HTERT RPE-1 (cell line): ENCODE measurements around the gene NFE2L3.
"Not testable (repeated sequence)": the region's sequence is repeated elsewhere in the genome, so short reads cannot be mapped to it uniquely, and the experiment has no call there.

Source experiments
- in situ Hi-C: fragments of 300-500 bp; cut with MboI; formaldehyde crosslinking; loops from 4 replicates; pipeline ENCODE4 v1.14.3; 2020; ENCODE audit warnings: low sequenced_read_pairs

Gene NFE2L3

GRCh38 chr7:26151953-26152781 is at the start of gene NFE2L3:
Gene NFE2L3, plus strand, starts transcription at chr7:26152198. Its CDS starts 301 bp downstream, at chr7:26152499.
- in situ Hi-C loops: no loop called here

GRCh38 chr7:26103596-26103995 is 48.4 kb upstream of the NFE2L3 start:
- in situ Hi-C loops: no loop called here

GRCh38 chr7:26105236-26105635 is 46.8 kb upstream of the NFE2L3 start:
- in situ Hi-C loops: no loop called here

- in situ Hi-C loops: no loop called here
These were observed 46.1 kb upstream of the NFE2L3 start for GRCh38 chr7:26105931-26106330.

- in situ Hi-C loops: no loop called here
These were observed 39.7 kb upstream of the NFE2L3 start for GRCh38 chr7:26112203-26112740.

- in situ Hi-C loops: no loop called here
These were observed 36.3 kb upstream of the NFE2L3 start for GRCh38 chr7:26115650-26116049.

- in situ Hi-C loops: no loop called here
These were observed 34.7 kb upstream of the NFE2L3 start for GRCh38 chr7:26117142-26117807.

GRCh38 chr7:26117970-26118369 is 34.0 kb upstream of the NFE2L3 start:
- in situ Hi-C loops: no loop called here

- in situ Hi-C loops: no loop called here
These were observed 29.3 kb upstream of the NFE2L3 start for GRCh38 chr7:26122745-26123144.

- in situ Hi-C loops: not testable (repeated sequence)
These were observed 27.2 kb upstream of the NFE2L3 start for GRCh38 chr7:26124775-26125174.

- in situ Hi-C loops: no loop called here
These were observed 24.6 kb upstream of the NFE2L3 start for GRCh38 chr7:26127411-26127810.

GRCh38 chr7:26131056-26131589 is 20.9 kb upstream of the NFE2L3 start:
- in situ Hi-C loops: no loop called here

GRCh38 chr7:26135076-26135475 is 16.9 kb upstream of the NFE2L3 start:
- in situ Hi-C loops: no loop called here

GRCh38 chr7:26135551-26135950 is 16.4 kb upstream of the NFE2L3 start:
- in situ Hi-C loops: no loop called here

- in situ Hi-C loops: no loop called here
These were observed 15.2 kb upstream of the NFE2L3 start for GRCh38 chr7:26136831-26137230.

GRCh38 chr7:26140380-26140779 is 11.6 kb upstream of the NFE2L3 start:
- in situ Hi-C loops: no loop called here

- in situ Hi-C loops: no loop called here
These were observed 10.9 kb upstream of the NFE2L3 start for GRCh38 chr7:26141077-26141476.

GRCh38 chr7:26143298-26144048 is 8.5 kb upstream of the NFE2L3 start:
- in situ Hi-C loops: no loop called here

GRCh38 chr7:26144184-26145080 is 7.6 kb upstream of the NFE2L3 start:
- in situ Hi-C loops: no loop called here

GRCh38 chr7:26145238-26145637 is 6.8 kb upstream of the NFE2L3 start:
- in situ Hi-C loops: no loop called here
